HepG2 (cell line): ENCODE results near the gene CBFA2T2. TPM values are rescaled to one million over a fixed set of nuclear protein-coding genes. Genes with fewer than 3 reads are reported as not detected.

Experiments
- IRX3 ChIP-seq: sonication (generic); formaldehyde crosslinking; IDR thresholded peaks from 2 replicates; pipeline ENCODE4 v1.8.1; 2023; ENCODE audit warnings: mild to moderate bottlenecking, low read depth, missing genetic modification reagents, borderline replicate concordance
- KAT8 ChIP-seq: IDR thresholded peaks from 2 replicates; pipeline ENCODE4 v1.6.1; 2016; ENCODE audit warnings: missing genetic modification reagents, missing compliant biosample characterization
- MATR3 ChIP-seq: sonication (generic); formaldehyde crosslinking; IDR thresholded peaks from 2 replicates; pipeline ENCODE4 v1.4.0; 2020; ENCODE audit warnings: missing genetic modification reagents
- NFE2L1 ChIP-seq: sonication (generic); formaldehyde crosslinking; IDR thresholded peaks from 2 replicates; pipeline ENCODE4 v1.4.0; 2020; ENCODE audit warnings: missing genetic modification reagents, mild to moderate bottlenecking, borderline replicate concordance
- PCBP1 ChIP-seq: fragments of 200-400 bp; formaldehyde crosslinking; IDR thresholded peaks from 2 replicates; pipeline ENCODE4 v1.6.1; 2017; ENCODE audit warnings: mild to moderate bottlenecking, low read depth, low read length, borderline replicate concordance
- PHF20 ChIP-seq: sonication (generic); formaldehyde crosslinking; IDR thresholded peaks from 2 replicates; pipeline ENCODE4 v1.5.0; 2020; ENCODE audit warnings: mild to moderate bottlenecking, missing genetic modification reagents
- POGZ ChIP-seq: sonication (generic); formaldehyde crosslinking; IDR thresholded peaks from 2 replicates; pipeline ENCODE4 v1.4.0; 2020; ENCODE audit warnings: mild to moderate bottlenecking, missing genetic modification reagents
- RBFOX2 ChIP-seq: fragments of 200-400 bp; formaldehyde crosslinking; IDR thresholded peaks from 2 replicates; pipeline ENCODE4 v1.6.1; 2017; ENCODE audit warnings: low read depth, mild to moderate bottlenecking, low read length
- SMARCC2 ChIP-seq: fragments of 450-650 bp; IDR thresholded peaks from 2 replicates; pipeline ENCODE4 v1.6.1; 2017; ENCODE audit warnings: antibody characterized with exemption, mild to moderate bottlenecking
- YEATS4 ChIP-seq: sonication (generic); formaldehyde crosslinking; IDR thresholded peaks from 2 replicates; pipeline ENCODE4 v1.4.0; 2020; ENCODE audit warnings: missing genetic modification reagents, borderline replicate concordance
- ZKSCAN8 ChIP-seq: IDR thresholded peaks from 2 replicates; pipeline ENCODE4 v1.6.1; 2016; ENCODE audit warnings: borderline replicate concordance, missing genetic modification reagents, missing compliant biosample characterization
- ZNF121 ChIP-seq: sonication (generic); formaldehyde crosslinking; IDR thresholded peaks from 2 replicates; pipeline ENCODE4 v1.5.0; 2020; ENCODE audit warnings: mild to moderate bottlenecking, missing genetic modification reagents
- ZNF232 ChIP-seq: sonication (generic); formaldehyde crosslinking; IDR thresholded peaks from 2 replicates; pipeline ENCODE4 v1.4.0; 2020; ENCODE audit warnings: missing genetic modification reagents, borderline replicate concordance
- ZNF432 ChIP-seq: sonication (generic); formaldehyde crosslinking; IDR thresholded peaks from 2 replicates; pipeline ENCODE4 v1.5.0; 2020; ENCODE audit warnings: missing genetic modification reagents, mild to moderate bottlenecking, borderline replicate concordance
- ZNF615 ChIP-seq: sonication (generic); formaldehyde crosslinking; IDR thresholded peaks from 2 replicates; pipeline ENCODE4 v1.5.0; 2020; ENCODE audit warnings: mild to moderate bottlenecking, missing genetic modification reagents, borderline replicate concordance
- ZZZ3 ChIP-seq: sonication (generic); formaldehyde crosslinking; IDR thresholded peaks from 2 replicates; pipeline ENCODE4 v1.4.0; 2020; ENCODE audit warnings: missing genetic modification reagents, mild to moderate bottlenecking, borderline replicate concordance
- polyA plus RNA-seq, 8 experiments: library from polyadenylated mRNA; depleted of rRNA in 3 of 8; stranded (reverse) in 7 of 8; unstranded in 1 of 8; fragments of >200 nt; fragmentation: Illumina TruSeq in 4 of 8; extraction: Trizol in 4 of 8; gene quantifications; 2 replicates each; pipeline versions ENCODE4 v1.2.1 to v1.2.3, GENCODE V29; 2011 to 2016; ENCODE audit warnings: low read depth in 4 of 8, missing spikeins in 1 of 8, mixed read lengths in 1 of 8; ENCODE audit not compliant: insufficient read depth in 1 of 8
- total RNA-seq, 5 experiments: library from RNA; depleted of rRNA; stranded (reverse); fragments of >200 nt; fragmentation: Illumina TruSeq; extraction: Trizol; gene quantifications; 2 replicates each; pipeline ENCODE4 v1.2.3, GENCODE V29; 2016; ENCODE audit warnings: low read depth in 1 of 5
- TF ChIP-seq, protein P1 (sequence below): sonication (generic); formaldehyde crosslinking; IDR thresholded peaks from 2 replicates; pipeline ENCODE4 v1.4.0; 2020; ENCODE audit warnings: missing genetic modification reagents
- TF ChIP-seq, protein P2 (sequence below), 2 experiments: sonication (generic) in 1 of 2; formaldehyde crosslinking in 1 of 2; IDR thresholded peaks; 2 replicates each; pipeline versions ENCODE4 v1.4.0 to v1.6.1; 2016 to 2020; ENCODE audit warnings: borderline replicate concordance in 1 of 2, low read depth in 1 of 2, mild to moderate bottlenecking in 1 of 2, missing genetic modification reagents in 1 of 2

Gene CBFA2T2
- total and polyA plus RNA-seq, 2 of the 13 experiments (the other 11 are each of a cell fraction or from before 2014, with no cell fraction given) = 6.3 to 21.2 TPM

DNA sequence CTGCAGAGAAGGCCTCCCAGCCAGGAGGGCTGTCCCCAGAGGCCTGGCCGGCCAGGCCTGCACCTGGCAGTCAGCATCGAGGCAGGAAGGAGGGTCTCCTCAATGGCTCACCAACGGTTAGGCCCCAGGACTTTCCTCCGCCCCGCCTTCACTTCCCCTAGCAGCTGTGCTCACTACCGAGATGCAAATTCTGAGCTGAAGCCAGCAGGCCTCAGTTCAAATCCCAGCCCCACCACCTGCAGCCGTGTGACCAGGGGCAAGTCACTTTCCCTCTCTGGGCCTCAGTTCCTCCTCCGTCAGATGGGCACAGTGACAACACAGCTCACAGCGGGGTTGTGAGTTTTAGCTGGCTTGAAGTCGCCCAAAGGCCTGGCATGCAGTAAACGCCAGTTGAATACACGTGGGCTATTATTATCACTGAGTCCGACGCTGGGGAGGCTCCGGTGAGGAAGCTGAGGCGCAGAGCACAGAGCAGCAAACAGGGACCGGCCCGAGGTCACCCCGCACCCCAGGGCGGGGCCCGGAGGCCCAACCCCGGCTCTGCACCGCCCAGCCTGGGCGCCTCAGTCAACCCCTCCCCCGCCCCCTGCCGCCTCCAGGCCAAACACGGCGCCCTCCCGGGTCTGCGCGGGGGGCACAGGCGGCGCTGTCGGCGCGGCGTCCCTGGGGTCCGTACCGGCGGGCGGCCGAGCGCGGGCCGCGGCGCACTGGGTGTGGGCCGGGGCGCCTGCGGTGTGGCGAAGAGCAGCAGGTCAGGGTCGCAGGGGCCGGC lies 195.6 kb downstream of the CBFA2T2 start (continued):
- TF ChIP-seq MATR3 (no peak), IRX3 (CRISPR knock-in tag) (no peak), POGZ (CRISPR knock-in tag) (no peak), PHF20 (peak; percentile 32; the same call in 1 of the 2 replicates), SMARCC2 (no peak), ZZZ3 (CRISPR knock-in tag) (peak; percentile 17; the same call in 1 of the 2 replicates), ZNF615 (no peak), YEATS4 (CRISPR knock-in tag) (peak; percentile 63; the same call in 1 of the 2 replicates), PCBP1 (no peak), RBFOX2 (peak; percentile 67; the same call in 1 of the 2 replicates), ZNF232 (CRISPR knock-in tag) (no peak), KAT8 (peak; percentile 34; the same call in 1 of the 2 replicates), ZNF432 (CRISPR knock-in tag) (no peak), ZKSCAN8 (CRISPR knock-in tag) (peak; percentile 65; the same call in 1 of the 2 replicates), ZNF121 (0 out of 2 replicates have a peak, but pooled peaks have one; percentile 47), NFE2L1 (CRISPR knock-in tag) (0 out of 2 replicates have a peak, but pooled peaks have one; percentile 42)
- TF ChIP-seq, protein P1, sequence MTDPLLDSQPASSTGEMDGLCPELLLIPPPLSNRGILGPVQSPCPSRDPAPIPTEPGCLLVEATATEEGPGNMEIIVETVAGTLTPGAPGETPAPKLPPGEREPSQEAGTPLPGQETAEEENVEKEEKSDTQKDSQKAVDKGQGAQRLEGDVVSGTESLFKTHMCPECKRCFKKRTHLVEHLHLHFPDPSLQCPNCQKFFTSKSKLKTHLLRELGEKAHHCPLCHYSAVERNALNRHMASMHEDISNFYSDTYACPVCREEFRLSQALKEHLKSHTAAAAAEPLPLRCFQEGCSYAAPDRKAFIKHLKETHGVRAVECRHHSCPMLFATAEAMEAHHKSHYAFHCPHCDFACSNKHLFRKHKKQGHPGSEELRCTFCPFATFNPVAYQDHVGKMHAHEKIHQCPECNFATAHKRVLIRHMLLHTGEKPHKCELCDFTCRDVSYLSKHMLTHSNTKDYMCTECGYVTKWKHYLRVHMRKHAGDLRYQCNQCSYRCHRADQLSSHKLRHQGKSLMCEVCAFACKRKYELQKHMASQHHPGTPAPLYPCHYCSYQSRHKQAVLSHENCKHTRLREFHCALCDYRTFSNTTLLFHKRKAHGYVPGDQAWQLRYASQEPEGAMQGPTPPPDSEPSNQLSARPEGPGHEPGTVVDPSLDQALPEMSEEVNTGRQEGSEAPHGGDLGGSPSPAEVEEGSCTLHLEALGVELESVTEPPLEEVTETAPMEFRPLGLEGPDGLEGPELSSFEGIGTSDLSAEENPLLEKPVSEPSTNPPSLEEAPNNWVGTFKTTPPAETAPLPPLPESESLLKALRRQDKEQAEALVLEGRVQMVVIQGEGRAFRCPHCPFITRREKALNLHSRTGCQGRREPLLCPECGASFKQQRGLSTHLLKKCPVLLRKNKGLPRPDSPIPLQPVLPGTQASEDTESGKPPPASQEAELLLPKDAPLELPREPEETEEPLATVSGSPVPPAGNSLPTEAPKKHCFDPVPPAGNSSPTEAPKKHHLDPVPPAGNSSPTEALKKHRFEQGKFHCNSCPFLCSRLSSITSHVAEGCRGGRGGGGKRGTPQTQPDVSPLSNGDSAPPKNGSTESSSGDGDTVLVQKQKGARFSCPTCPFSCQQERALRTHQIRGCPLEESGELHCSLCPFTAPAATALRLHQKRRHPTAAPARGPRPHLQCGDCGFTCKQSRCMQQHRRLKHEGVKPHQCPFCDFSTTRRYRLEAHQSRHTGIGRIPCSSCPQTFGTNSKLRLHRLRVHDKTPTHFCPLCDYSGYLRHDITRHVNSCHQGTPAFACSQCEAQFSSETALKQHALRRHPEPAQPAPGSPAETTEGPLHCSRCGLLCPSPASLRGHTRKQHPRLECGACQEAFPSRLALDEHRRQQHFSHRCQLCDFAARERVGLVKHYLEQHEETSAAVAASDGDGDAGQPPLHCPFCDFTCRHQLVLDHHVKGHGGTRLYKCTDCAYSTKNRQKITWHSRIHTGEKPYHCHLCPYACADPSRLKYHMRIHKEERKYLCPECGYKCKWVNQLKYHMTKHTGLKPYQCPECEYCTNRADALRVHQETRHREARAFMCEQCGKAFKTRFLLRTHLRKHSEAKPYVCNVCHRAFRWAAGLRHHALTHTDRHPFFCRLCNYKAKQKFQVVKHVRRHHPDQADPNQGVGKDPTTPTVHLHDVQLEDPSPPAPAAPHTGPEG (CRISPR knock-in tag) = peak; percentile 83
- TF ChIP-seq, protein P2, sequence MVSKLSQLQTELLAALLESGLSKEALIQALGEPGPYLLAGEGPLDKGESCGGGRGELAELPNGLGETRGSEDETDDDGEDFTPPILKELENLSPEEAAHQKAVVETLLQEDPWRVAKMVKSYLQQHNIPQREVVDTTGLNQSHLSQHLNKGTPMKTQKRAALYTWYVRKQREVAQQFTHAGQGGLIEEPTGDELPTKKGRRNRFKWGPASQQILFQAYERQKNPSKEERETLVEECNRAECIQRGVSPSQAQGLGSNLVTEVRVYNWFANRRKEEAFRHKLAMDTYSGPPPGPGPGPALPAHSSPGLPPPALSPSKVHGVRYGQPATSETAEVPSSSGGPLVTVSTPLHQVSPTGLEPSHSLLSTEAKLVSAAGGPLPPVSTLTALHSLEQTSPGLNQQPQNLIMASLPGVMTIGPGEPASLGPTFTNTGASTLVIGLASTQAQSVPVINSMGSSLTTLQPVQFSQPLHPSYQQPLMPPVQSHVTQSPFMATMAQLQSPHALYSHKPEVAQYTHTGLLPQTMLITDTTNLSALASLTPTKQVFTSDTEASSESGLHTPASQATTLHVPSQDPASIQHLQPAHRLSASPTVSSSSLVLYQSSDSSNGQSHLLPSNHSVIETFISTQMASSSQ (IDR thresholded peaks at IDR 0.05; ENCODE audit: low read depth) = no peak
- TF ChIP-seq, protein P2 (CRISPR knock-in tag; IDR thresholded peaks at IDR 0.05; ENCODE audit: borderline replicate concordance) = peak; percentile 14; the same call in 1 of the 2 replicates
